Activated naive CD4-positive, alpha-beta T cell treated with Interleukin-2 at 50 U/mL for 16 hours (primary cell): ENCODE results near the gene RPS6KA2.

Source experiments
- DNase-seq: peaks from one replicate; pipeline ENCODE4 v3.0.0-alpha.2; 2020

The RPS6KA2 gene

GRCh38 chr6:166612471-166612881, 14.6 kb downstream of the RPS6KA2 start:
- no peak for DNase-seq

DNA sequence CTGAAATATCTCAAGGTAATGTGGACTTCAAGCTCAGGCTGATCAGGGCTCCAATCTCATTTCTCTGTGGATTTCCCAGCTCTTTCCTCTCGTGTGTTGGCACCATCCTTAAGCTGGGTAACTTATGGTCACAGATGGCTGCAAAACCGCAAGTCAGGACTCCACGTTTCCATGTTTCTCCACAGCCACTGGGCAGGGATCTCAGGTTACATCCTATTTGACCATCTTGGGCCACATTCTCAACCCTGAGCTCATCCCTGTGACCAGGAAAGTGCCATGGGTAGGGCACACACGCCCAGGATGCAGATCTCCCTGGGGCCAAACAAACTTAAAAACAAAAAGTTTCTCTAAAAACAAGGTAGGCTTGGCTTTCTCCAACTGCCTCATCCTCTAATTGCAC, 15.4 kb downstream of the RPS6KA2 start:
- no peak for DNase-seq

DNA sequence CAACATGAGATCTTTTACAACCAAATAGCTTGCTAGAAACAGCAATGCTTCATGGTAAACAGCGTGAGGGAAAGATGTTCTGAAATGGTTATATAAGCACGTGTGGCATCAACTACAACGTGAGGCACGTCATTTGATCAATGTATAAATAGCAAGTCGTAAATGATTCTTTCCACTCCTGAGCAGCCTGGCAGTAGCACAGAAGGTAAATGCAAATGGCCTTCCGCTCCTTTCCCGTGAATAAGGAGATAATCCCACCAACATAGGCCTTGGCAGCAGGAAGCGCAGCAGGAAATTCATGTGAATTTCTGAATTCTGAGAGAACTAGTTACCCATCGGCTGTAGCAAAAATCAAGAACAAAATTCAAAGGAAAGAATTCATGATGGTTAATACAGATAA, 17.0 kb downstream of the RPS6KA2 start:
- no peak for DNase-seq

DNA sequence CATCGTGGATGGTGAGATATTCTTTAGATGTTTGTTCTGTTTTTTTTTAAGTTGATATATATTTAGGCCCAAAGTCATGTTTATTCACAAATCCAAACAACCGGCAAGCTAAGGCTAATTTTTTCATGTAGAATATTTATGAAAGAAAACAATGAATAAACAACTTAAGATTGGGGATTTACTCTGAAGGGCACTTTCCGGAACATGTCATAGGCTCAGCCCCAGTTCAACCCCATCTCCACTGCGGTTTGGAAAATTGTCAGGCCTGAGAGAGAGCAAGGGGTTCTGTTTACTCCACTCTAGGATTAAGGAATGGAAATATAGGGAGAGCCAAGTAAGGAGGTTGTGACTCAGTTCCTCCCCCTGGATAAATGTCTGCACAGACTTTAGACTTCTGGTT, 18.3 kb downstream of the RPS6KA2 start:
- DNase-seq = no peak

GRCh38 chr6:166605752-166606151, 21.3 kb downstream of the RPS6KA2 start:
- DNase-seq = no peak

- DNase-seq = no peak
Observed at GRCh38 chr6:166604911-166605310, 22.1 kb downstream of the RPS6KA2 start.

GRCh38 chr6:166604328-166604727, 22.7 kb downstream of the RPS6KA2 start:
- DNase-seq = no peak

- DNase-seq = no peak
Observed at GRCh38 chr6:166603043-166603690, 23.9 kb downstream of the RPS6KA2 start.

- DNase-seq = no peak
Observed at GRCh38 chr6:166601956-166602355, 25.1 kb downstream of the RPS6KA2 start.

DNA sequence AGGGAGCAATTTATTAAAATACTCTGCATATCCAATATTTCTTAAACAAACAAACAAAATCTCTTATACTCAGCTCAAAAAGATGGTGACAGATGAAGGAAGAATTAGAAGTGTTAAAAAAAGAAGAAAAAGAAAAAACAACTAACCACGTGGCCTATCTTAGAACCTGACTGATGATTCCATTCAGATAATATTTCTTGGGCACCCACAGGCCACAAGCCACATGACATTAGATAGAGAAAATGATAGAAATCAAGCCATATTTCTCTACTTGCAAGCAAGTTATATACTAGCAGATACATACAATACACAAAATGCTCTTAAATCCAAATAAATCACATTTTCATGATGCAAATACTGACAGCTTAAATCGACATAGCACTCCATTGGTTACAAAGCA, 26.1 kb downstream of the RPS6KA2 start:
- no peak for DNase-seq

DNA sequence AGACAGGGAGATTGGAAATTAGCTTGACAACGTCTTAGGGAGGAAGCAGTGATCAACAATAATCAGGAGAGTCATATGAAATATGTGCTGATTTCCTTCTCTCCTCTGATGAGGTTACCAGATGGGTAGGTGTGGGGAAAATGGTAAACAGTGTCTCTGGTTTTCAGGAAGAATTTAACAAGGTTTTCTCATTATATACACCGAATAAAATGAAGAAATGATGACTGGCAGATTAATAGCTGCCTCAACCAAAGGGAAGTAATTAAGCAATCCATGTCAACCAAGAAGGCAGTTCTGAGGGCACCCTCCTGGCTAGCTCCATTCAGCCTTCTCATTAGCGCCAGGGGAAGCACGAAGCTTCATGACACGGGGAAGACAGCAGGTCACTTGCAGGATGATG, 27.8 kb downstream of the RPS6KA2 start:
- DNase-seq = no peak

GRCh38 chr6:166598441-166599138, 28.5 kb downstream of the RPS6KA2 start:
- DNase-seq = no peak

GRCh38 chr6:166597711-166598440, 29.2 kb downstream of the RPS6KA2 start:
- DNase-seq = no peak

GRCh38 chr6:166596776-166597507, 30.1 kb downstream of the RPS6KA2 start:
- no peak for DNase-seq

GRCh38 chr6:166595949-166596348, 31.1 kb downstream of the RPS6KA2 start:
- no peak for DNase-seq

GRCh38 chr6:166595061-166595780, 31.8 kb downstream of the RPS6KA2 start:
- DNase-seq = no peak

DNA sequence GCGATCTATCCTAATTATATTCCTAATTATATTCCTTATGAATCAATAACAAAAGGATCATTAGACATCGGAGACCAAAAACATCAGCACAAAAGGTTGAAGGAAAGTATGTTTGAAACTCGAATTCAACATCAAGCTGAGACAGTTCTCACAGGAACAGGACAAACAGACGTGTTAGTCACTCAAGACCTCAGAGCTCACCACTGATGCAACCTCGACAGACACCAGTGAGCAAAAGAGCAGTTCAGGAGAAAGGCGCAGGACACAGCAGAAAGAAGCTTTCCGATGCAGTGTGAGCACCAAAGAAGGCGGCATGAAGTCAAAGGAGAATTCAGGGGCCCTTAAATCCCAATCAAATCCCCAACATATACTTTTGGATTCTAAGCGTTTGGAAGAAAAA, 34.2 kb downstream of the RPS6KA2 start:
- DNase-seq = no peak

GRCh38 chr6:166591961-166592520, 35.0 kb downstream of the RPS6KA2 start:
- no peak for DNase-seq

- no peak for DNase-seq
Observed at GRCh38 chr6:166591026-166591425, 36.0 kb downstream of the RPS6KA2 start.

DNA sequence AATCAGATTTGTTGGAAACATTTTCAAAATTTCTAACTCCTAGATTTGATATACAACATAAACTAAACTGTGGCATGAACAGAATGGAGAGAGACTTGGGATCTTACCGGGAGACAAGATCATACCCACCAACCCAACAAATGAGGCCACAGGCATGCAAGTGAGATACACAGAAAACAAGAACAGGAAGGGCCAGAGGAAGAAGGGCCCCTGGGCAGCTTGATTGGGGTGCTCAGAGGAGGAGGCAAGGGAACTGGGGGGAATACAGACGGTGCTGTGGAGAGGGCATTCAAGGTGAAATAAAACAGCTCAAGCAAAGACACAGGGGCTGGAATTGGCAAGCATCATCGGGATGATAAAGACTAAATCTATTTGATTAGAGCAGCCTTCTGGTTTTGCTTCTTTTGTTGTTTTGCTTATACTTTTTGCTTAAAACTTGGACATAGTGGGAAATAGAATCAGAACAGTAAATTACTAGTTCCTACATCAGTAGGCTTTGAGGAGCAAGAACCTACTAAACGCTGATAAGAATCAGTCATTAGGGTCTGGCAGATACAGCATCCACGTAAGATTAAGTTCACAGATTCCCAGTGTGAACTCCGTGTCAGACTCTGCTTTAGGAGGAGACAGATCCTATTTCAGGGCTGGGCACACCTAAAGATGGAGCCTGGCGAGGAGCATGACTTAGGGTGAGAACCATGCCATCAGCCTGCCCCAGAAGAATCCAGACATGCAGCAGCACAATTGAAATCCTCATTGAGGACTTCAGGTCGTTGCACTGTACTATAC, 37.1 kb downstream of the RPS6KA2 start:
- DNase-seq = no peak

DNA sequence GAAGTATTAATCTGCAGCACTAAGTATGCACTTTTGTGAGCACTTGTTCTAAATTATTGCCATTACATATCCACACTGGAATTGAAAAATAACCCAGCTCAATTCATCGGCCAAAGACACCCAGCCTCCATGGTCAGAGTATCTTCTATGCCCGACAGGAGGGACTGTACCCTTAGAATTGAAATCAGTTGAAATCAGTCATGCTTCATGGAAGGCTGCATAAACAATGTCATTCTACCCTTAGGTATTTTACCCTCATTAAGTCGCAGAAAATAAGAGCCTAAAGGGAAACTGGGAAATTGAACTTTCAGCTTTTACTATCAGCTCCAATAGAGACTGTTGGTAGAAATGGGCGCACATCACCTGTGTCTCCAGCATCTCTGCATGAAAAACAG, 37.7 kb downstream of the RPS6KA2 start:
- no peak for DNase-seq
